OCI-LY7 (cell line): ENCODE measurements around the gene PCNA.

Experiments
- CTCF ChIP-seq: fragments of 200-600 bp; sonication (generic); conservative IDR thresholded peaks from 2 replicates; pipeline ENCODE4 v1.5.1; 2014; ENCODE audit warnings: mild to moderate bottlenecking, antibody characterized with exemption, low read length, moderate library complexity, mixed read lengths
- EZH2phosphoT487 ChIP-seq: fragments of 200-600 bp; sonication (generic); IDR thresholded peaks from 2 replicates; pipeline ENCODE4 v1.6.1; 2018; ENCODE audit warnings: low read depth, borderline replicate concordance, mild to moderate bottlenecking, mixed run types, antibody characterized with exemption, low read length, moderate library complexity, mixed read lengths

GRCh38 chr20:5113615-5113986, 6.2 kb downstream of the PCNA start:
- TF ChIP-seq EZH2phosphoT487: no peak
- no peak for TF ChIP-seq CTCF
